ENCODE data around the gene GAS2L1. TPM values are rescaled to one million over a fixed set of nuclear protein-coding genes. Genes with fewer than 3 reads are reported as not detected.

The GAS2L1 gene
- total RNA-seq, 2 donors from 2014 or later, result 22.2 to 24.9 TPM

- TF ChIP-seq, protein P1, sequence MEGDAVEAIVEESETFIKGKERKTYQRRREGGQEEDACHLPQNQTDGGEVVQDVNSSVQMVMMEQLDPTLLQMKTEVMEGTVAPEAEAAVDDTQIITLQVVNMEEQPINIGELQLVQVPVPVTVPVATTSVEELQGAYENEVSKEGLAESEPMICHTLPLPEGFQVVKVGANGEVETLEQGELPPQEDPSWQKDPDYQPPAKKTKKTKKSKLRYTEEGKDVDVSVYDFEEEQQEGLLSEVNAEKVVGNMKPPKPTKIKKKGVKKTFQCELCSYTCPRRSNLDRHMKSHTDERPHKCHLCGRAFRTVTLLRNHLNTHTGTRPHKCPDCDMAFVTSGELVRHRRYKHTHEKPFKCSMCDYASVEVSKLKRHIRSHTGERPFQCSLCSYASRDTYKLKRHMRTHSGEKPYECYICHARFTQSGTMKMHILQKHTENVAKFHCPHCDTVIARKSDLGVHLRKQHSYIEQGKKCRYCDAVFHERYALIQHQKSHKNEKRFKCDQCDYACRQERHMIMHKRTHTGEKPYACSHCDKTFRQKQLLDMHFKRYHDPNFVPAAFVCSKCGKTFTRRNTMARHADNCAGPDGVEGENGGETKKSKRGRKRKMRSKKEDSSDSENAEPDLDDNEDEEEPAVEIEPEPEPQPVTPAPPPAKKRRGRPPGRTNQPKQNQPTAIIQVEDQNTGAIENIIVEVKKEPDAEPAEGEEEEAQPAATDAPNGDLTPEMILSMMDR (conservative IDR thresholded peaks at IDR 0.05), result no peak
- Mint-ChIP-seq H3K36me3 (ENCODE audit: low read depth) (peaks cover 11% of the 10 kb centered on the region), H3K4me3 (peak overlapping the region; percentile 49), H3K9me3 (peaks cover 10% of the 10 kb centered on the region), H3K27me3 (ENCODE audit: insufficient read depth) (peaks cover 47% of the 10 kb centered on the region), H3K27ac (no peak overlapping the region), H3K4me1 (peaks cover 13% of the 10 kb centered on the region)
- H3K27me3 ChIP-seq (ENCODE audit: control insufficient read depth, insufficient read depth, low read length, poor library complexity, severe bottlenecking), result peaks cover 38% of the 10 kb centered on the region
- H3K9me3 ChIP-seq (ENCODE audit: control insufficient read depth, low read length), result no peaks in the 10 kb centered on the region
- peak overlapping the region; percentile 55 for H3K4me3 ChIP-seq (ENCODE audit: low read length)
- whole genome bisulfite sequencing, 2 experiments (ENCODE audit: insufficient coverage in 1 of 2, insufficient read length in 1 of 2), result 77% methylated on average over 46 to 51 of the region's 51 CpGs
- peak overlapping the region; percentile 23 for H3K9ac ChIP-seq (ENCODE audit: extremely low read depth, low read length, poor library complexity, severe bottlenecking)
- no peak for DNase-seq
- H3K27ac ChIP-seq (ENCODE audit: low read depth, low read length), result no peak overlapping the region
- H3K4me1 ChIP-seq (ENCODE audit: control insufficient read depth, insufficient read depth, low read length), result peaks cover 5% of the 10 kb centered on the region
- H3K36me3 ChIP-seq (ENCODE audit: control insufficient read depth, insufficient read depth, low read length), result no peaks in the 10 kb centered on the region
These were observed 7.4 kb downstream of the GAS2L1 start for GRCh38 chr22:29313576-29314466.

DNA sequence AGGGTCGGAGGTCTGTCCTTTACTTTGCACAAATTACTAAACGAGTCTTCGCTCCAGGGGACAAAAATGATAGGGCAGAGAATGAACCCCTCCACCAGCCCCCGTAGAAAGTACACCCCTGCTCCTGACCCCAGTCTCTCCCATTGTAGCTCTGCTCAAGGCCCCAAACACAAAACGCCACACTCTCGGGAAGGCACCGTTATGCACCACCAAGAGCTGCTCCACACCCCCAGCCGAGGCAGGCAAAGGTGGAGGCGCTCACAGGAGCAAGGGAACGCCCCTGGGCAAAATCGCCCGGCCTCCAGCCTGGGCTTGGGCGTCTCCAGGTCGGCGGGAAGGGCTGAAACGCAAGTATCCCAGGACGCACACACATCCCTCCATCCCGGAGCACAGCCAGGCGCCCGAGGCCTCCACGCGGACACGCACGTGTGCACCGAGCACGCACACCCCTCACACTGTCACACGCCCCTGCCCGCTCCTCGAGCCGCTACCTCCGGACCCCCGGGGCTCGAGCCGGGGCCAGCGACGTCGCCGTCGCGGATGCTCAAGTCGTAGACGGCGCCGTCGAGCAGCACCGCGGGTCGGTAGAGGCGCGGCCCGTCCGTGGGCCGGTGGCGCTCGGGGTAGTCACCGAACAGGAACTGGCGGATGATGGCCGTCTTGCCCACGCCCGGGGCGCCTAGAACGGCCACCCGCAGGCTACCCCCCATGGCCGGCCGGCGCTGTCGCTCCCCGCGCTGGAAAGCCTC lies 8.3 kb downstream of the GAS2L1 start:
- H3K4me3 Mint-ChIP-seq, result peak overlapping the region; percentile 49
- Histone ChIP-seq H3K27ac (ENCODE audit: low read depth, low read length) (no peak overlapping the region), H3K27me3 (ENCODE audit: control insufficient read depth, insufficient read depth, low read length, poor library complexity, severe bottlenecking) (peaks cover 38% of the 10 kb centered on the region), H3K36me3 (ENCODE audit: control insufficient read depth, insufficient read depth, low read length) (no peaks in the 10 kb centered on the region), H3K4me3 (ENCODE audit: low read length) (peak overlapping the region; percentile 55), H3K4me1 (ENCODE audit: control insufficient read depth, insufficient read depth, low read length) (no peaks in the 10 kb centered on the region), H3K9ac (ENCODE audit: extremely low read depth, low read length, poor library complexity, severe bottlenecking) (peak overlapping the region; percentile 23), H3K9me3 (ENCODE audit: control insufficient read depth, low read length) (no peaks in the 10 kb centered on the region)
- peak; percentile 76 for DNase-seq
- peaks cover 47% of the 10 kb centered on the region for H3K27me3 Mint-ChIP-seq (ENCODE audit: insufficient read depth)
- TF ChIP-seq, protein P1 (conservative IDR thresholded peaks at IDR 0.05), result no peak
- no peak overlapping the region for H3K27ac Mint-ChIP-seq
- H3K9me3 Mint-ChIP-seq, result peaks cover 10% of the 10 kb centered on the region
- 6 to 7% methylated on average over 14 to 69 of the region's 69 CpGs for WGBS, 2 experiments (ENCODE audit: insufficient coverage in 1 of 2, insufficient read length in 1 of 2)
- H3K36me3 Mint-ChIP-seq (ENCODE audit: low read depth), result peaks cover 11% of the 10 kb centered on the region
- peaks cover 9% of the 10 kb centered on the region for H3K4me1 Mint-ChIP-seq

- Histone ChIP-seq H3K4me3 (ENCODE audit: low read length) (peak within 1 kb of the TSS; percentile 55), H3K4me1 (ENCODE audit: control insufficient read depth, insufficient read depth, low read length) (no peaks in the 10 kb centered on the region), H3K27ac (ENCODE audit: low read depth, low read length) (no peak within 1 kb of the TSS), H3K27me3 (ENCODE audit: control insufficient read depth, insufficient read depth, low read length, poor library complexity, severe bottlenecking) (peaks cover 38% of the 10 kb centered on the region), H3K36me3 (ENCODE audit: control insufficient read depth, insufficient read depth, low read length) (no peaks in the 10 kb centered on the region), H3K9me3 (ENCODE audit: control insufficient read depth, low read length) (no peaks in the 10 kb centered on the region), H3K9ac (ENCODE audit: extremely low read depth, low read length, poor library complexity, severe bottlenecking) (peak within 1 kb of the TSS; percentile 23)
- TF ChIP-seq, protein P1 (conservative IDR thresholded peaks at IDR 0.05), result no peak
- Mint-ChIP-seq H3K36me3 (ENCODE audit: low read depth) (peaks cover 11% of the 10 kb centered on the region), H3K4me3 (peak within 1 kb of the TSS; percentile 49), H3K9me3 (peaks cover 10% of the 10 kb centered on the region), H3K4me1 (peaks cover 9% of the 10 kb centered on the region), H3K27ac (no peak within 1 kb of the TSS), H3K27me3 (ENCODE audit: insufficient read depth) (peaks cover 47% of the 10 kb centered on the region)
- DNase-seq, result peak; percentile 76
- 7 to 17% methylated on average over 29 to 99 of the region's 103 CpGs for WGBS, 2 experiments (ENCODE audit: insufficient coverage in 1 of 2, insufficient read length in 1 of 2)
These were observed 9.1 kb downstream of the GAS2L1 start, which contains the start of gene RASL10A for GRCh38 chr22:29315286-29316140. RASL10A (minus strand) TSS chr22:29315697; CDS start chr22:29315246, 451 bp downstream.
